Right renal cortex interstitium (tissue), 3 donors: Measurements from ENCODE around the gene SH3YL1. TPM values are rescaled to one million over a fixed set of nuclear protein-coding genes. Genes with fewer than 3 reads are reported as not detected.
"Not testable (repeated sequence)": the region's sequence is repeated elsewhere in the genome, so short reads cannot be mapped to it uniquely, and the experiment has no call there.

Experiments
- DNase-seq, 3 donors: peaks; one replicate each; pipeline ENCODE4 v3.0.0-alpha.2; 2013; ENCODE audit warnings: low read depth in 3 of 3, low spot score in 2 of 3
- polyA plus RNA-seq, 3 donors: library from polyadenylated mRNA; unstranded; fragments of 120-200 nt; gene quantifications; one replicate each; pipeline ENCODE4 v1.2.1, GENCODE V29; 2013; ENCODE audit not compliant: insufficient read length in 3 of 3

Gene SH3YL1
- polyA plus RNA-seq, 3 donors = 74.1 to 89.9 (median 87.0) TPM

DNA sequence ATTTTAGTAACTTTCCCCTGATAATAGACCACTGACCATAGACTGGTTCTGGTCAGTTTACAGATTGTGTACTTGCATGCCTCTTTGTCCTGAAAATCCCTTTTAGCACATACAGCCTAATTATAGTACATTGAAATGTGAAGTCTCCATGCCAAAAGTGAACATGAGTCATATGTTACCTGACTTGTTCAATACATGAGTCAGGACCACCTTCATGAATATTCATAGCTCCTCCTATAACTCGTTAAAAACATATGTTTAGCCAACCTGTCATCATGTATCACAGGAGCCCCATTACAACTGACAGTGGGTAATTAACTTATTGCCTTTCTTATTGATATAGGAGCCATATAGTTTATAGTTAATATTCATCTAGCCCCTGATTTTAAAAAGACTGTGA lies 78.6 kb downstream of the SH3YL1 start:
- DNase-seq = no peak

- DNase-seq = no peak
Observed at GRCh38 chr2:184695-185094, 79.1 kb downstream of the SH3YL1 start.

DNA sequence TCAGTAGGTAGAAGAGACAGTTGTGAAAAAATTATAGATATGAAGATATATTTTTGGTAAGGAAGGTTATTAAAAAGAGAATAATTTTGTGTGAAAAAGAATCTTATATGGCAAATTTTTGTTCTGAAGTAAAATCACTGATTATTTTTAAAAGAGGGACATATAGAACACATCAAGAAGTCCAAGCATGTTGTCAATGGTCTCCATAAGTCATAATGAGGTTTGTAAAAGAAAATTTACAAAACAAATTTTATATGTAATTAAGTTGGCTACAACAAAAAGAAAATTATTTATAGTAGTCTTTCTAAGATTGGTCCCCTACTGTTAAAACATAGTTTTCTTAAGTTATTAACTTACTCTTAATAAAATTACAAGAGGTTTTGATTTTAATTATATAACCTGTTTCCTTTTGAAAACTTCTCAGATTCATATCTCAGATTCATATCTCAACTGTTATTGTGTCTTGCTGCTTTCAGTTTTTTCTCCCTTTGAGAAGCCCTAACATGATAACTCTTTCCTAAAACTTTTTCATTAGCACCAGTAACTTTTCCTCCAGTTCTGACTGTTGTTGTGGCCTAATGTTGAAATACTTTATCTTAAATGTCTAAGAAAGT lies 81.2 kb downstream of the SH3YL1 start:
- no peak for DNase-seq

DNA sequence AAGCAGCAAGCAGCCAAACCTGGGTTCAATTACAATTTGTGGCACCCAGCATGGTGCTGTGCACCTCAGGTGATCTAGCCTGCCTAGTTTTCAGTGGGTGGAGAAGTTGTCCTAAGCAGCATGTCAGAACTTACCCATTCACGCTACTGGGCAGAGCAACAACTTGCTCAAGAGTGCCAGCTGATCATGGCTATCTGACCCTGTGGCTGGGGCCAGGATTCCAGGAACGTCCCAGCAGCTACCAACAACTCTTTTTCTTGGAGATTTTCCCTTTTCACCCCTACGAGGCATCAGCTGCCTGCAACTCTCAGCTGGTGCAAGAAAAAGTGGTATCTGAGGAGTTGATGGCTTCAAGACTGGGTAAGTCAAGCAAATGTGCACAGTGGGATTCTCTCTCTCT lies 83.5 kb downstream of the SH3YL1 start:
- DNase-seq = no peak

DNA sequence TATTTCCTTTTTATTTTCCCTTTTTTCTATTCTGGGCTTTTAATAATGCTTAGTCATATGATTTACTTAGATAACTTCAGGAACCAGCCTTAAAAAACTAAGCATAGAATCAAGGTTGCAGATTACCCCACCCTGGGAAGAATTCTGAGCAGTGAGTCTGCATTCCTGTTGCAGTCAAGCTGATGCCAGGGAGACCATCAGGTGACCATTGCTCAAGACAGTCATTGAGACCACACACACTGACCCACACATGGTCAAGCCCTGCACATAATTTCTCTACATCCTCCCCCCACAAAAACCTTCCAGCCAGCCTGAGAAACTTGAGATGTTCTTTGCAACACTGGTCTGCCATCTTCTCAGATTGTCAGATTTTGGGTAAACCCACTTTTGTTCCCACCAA lies 83.9 kb downstream of the SH3YL1 start:
- DNase-seq = no peak

DNA sequence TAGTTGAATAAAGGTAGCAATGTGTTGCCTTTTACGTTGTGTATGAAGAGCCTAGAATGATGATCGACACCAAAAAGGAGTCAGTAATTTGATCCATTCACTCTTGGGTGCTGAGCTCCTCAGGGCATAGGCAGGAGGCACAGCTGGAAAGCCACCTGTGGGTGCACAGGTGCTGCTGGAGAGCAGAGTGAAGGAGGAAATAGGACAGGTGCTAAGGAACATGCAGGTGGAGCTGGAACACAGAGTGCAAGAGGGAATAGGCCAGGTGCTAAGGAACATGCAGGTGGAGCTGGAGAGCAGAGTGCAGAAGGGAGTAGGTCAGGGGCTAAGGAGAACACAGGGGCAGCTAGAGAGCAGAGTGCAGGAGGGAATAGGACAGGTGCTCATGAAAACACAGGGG lies 86.1 kb downstream of the SH3YL1 start:
- no peak for DNase-seq

DNA sequence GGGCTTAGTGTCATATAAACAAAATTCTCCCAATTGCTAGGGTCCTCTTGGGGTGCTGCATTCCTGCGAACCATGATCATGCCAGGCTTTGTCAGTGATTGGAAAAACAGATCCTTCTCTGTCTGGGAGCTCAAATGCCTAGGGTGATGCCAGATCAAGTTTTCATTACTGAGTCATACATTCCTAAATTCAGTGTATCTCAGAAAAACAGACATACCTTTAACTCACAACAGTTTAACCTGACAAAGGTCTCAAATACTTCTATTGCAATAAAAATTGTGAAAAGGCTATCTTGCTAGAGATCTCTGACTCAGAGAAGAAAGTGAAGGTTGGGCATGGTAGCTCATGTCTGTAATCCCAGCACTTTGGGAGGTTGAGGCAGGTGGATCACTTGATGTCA lies 86.9 kb downstream of the SH3YL1 start:
- DNase-seq = no peak

- peak in 1 of 3 donors; percentile 10 for DNase-seq
Observed at GRCh38 chr2:175880-176820, 87.7 kb downstream of the SH3YL1 start.

GRCh38 chr2:175161-175786 lies 88.6 kb downstream of the SH3YL1 start:
- DNase-seq = peak in 2 of 3 donors; percentile 51 to 76

GRCh38 chr2:172120-172519 lies 91.7 kb downstream of the SH3YL1 start:
- not testable (repeated sequence) for DNase-seq

GRCh38 chr2:169741-170140 lies 94.1 kb downstream of the SH3YL1 start:
- no peak for DNase-seq

Other genes with a start within 250 kb of the SH3YL1 start
- gene FAM110C, start 217.5 kb downstream of the SH3YL1 start, polyA plus RNA-seq = 10 to 100 TPM in 1 of 3 donors, 1 to 10 TPM in 2; 8.3 to 10.6 (median 9.2) TPM
- gene ACP1, start 915 bp upstream of the SH3YL1 start, polyA plus RNA-seq = 100 to 1,000 TPM; 143 to 146 (median 143) TPM
- gene ALKAL2, start 24.1 kb upstream of the SH3YL1 start, polyA plus RNA-seq = 1 to 10 TPM; 4.4 to 5.9 (median 5.4) TPM